Psoas muscle (tissue), 8 donors: ENCODE measurements around the gene SLC16A3. TPM values are rescaled to one million over a fixed set of nuclear protein-coding genes. Genes with fewer than 3 reads are reported as not detected.
"Not testable (repeated sequence)": the region's sequence is repeated elsewhere in the genome, so short reads cannot be mapped to it uniquely, and the experiment has no call there.

Source experiments
- ATAC-seq, 4 donors: fragments of 200-7000 bp; cut with Tn5 transposase; one replicate each; pipeline ENCODE4 v1.9.1; 2020; ENCODE audit warnings: moderate library complexity in 3 of 4, mild to moderate bottlenecking in 2 of 4
- DNase-seq, 2 donors: peaks; one replicate each; pipeline ENCODE4 v3.0.0-alpha.2; 2020
- H3K27ac ChIP-seq: fragments of 200-600 bp; one replicate; pipeline ENCODE4 v1.8.0; 2022
- H3K27me3 ChIP-seq, 3 donors: fragments of 200-600 bp in 1 of 3; one replicate each; pipeline versions ENCODE4 v1.6.1 to v1.8.0; 2013 to 2022; ENCODE audit warnings: low read length in 2 of 3, mild to moderate bottlenecking in 2 of 3, moderate library complexity in 1 of 3; ENCODE audit not compliant: insufficient read depth in 3 of 3
- H3K36me3 ChIP-seq, 2 donors: fragments of 200-600 bp in 1 of 2; one replicate each; pipeline versions ENCODE4 v1.6.1 to v1.8.0; 2013 to 2022; ENCODE audit warnings: low read depth in 1 of 2, mild to moderate bottlenecking in 1 of 2, moderate library complexity in 1 of 2; ENCODE audit not compliant: insufficient read depth in 1 of 2
- H3K4me1 ChIP-seq: fragments of 200-600 bp; one replicate; pipeline ENCODE4 v1.8.0; 2022
- H3K4me3 ChIP-seq: fragments of 200-600 bp; one replicate; pipeline ENCODE4 v1.8.0; 2022; ENCODE audit warnings: mild to moderate bottlenecking
- H3K9me3 ChIP-seq: fragments of 200-600 bp; one replicate; pipeline ENCODE4 v1.8.0; 2022
- WGBS, 3 donors: extraction: QIAGEN DNeasy Blood & Tissue Kit; methylation state at CpG; one replicate each; pipeline versions ENCODE4 v1.1.6 to v1.1.7; 2013; 5-methylcytosine and 5-hydroxymethylcytosine counted together
- intact Hi-C, 2 donors: fragments of 100-400 bp; cut with DNase I; formaldehyde crosslinking; loops; one replicate each; pipeline versions ENCODE4 v1.11.0 to v1.14.2; 2022
- polyA plus RNA-seq, 3 donors: library from polyadenylated mRNA; stranded (reverse); fragments of 200-250 nt; gene quantifications; one replicate each; pipeline ENCODE4 v1.2.3, GENCODE V29; 2013
- total RNA-seq, 4 donors: library from RNA; stranded (reverse); fragmentation: NEBNext Ultra II Directional in 2 of 4; extraction: Animal tissue kit (Norgen Biotek cat#: 25700) in 2 of 4; gene quantifications; one replicate each; pipeline versions ENCODE4 v1.2.1 to v1.2.4, GENCODE V29; 2021 to 2023
- TF ChIP-seq, protein P1 (sequence below): fragments of 200-600 bp; IDR thresholded peaks from one replicate; pipeline ENCODE4 v1.8.0; 2022; ENCODE audit warnings: antibody characterized with exemption
- donor health status: healthy with polysubstance abuse.
- donor health status: DM: no; HTN: no; CAD: no; lungs with moderate emphysema.
- donor health status: Bipolar disorder and iron deficiency.
- donor health status: healthy.
- donor health status: DM: yes; HTN: yes; CAD: no.
- donor health status: DM: no; HTN: no; CAD: no.
- donor health status: DM: no; HTN: no; CAD: no.
- donor health status: DM: yes; HTN: yes; CAD: no.

The SLC16A3 gene
- total and polyA plus RNA-seq, 7 donors: 18.6 to 263 (median 118) TPM

DNA sequence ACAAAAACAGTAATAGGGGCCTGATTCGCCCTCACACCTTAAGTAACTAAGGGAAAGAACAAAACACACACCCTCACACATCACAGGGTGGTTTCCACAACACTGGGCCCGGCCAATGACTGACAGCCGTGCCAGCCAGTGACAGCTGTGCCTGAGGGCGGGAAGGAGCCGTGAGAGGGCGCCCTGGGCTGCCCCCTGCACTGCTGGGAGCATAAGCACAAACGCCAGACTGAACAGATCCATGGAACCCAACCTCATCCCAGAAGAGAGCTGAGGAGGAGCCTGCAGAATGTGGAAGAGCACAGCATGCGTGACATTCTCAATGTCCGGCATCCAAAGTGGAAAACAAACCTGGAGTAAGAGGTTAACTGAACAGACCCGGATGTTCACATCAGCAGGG lies 28.6 kb downstream of the SLC16A3 start:
- Histone ChIP-seq H3K9me3 (no peaks in the 10 kb centered on the region), H3K36me3 (peaks cover 22 to 81% of the 10 kb centered on the region in 2 donors), H3K27ac (no peak overlapping the region), H3K4me1 (no peaks in the 10 kb centered on the region), H3K27me3 (no peaks in the 10 kb centered on the region), H3K4me3 (no peak overlapping the region)
- 42 to 53% (median 50%) methylated on average over 10 of the region's 10 CpGs for WGBS, 3 donors
- ATAC-seq (peak; percentile 88 to 94 (median 94)), DNase-seq (peak; percentile 68 to 83)
- intact Hi-C loops: no loop called here
- TF ChIP-seq, protein P1, sequence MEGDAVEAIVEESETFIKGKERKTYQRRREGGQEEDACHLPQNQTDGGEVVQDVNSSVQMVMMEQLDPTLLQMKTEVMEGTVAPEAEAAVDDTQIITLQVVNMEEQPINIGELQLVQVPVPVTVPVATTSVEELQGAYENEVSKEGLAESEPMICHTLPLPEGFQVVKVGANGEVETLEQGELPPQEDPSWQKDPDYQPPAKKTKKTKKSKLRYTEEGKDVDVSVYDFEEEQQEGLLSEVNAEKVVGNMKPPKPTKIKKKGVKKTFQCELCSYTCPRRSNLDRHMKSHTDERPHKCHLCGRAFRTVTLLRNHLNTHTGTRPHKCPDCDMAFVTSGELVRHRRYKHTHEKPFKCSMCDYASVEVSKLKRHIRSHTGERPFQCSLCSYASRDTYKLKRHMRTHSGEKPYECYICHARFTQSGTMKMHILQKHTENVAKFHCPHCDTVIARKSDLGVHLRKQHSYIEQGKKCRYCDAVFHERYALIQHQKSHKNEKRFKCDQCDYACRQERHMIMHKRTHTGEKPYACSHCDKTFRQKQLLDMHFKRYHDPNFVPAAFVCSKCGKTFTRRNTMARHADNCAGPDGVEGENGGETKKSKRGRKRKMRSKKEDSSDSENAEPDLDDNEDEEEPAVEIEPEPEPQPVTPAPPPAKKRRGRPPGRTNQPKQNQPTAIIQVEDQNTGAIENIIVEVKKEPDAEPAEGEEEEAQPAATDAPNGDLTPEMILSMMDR: no peak

DNA sequence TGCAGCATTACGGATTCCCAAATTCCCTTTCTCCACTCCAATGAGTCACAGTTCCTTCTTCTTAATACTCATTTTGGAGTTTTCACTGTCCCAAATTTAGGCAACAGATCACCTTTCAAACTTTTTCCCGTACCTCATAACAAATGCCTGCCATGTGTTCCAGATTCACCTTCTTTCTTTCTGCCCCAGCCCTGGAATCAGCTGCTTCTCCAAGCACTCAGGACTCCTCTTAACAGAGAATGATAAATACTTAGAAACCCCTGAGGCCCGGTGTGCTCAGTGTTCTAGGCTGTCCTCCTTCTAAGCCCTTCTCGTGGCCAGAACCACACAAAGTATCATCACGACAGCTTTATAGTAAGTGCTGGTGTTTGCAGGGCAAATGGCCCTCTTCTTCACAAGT lies 29.7 kb downstream of the SLC16A3 start:
- Histone ChIP-seq H3K36me3 (peaks cover 20 to 81% of the 10 kb centered on the region in 2 donors), H3K4me3 (no peak overlapping the region), H3K27ac (no peak overlapping the region), H3K9me3 (no peaks in the 10 kb centered on the region), H3K27me3 (no peaks in the 10 kb centered on the region), H3K4me1 (no peaks in the 10 kb centered on the region)
- DNase-seq (no peak), ATAC-seq (no peak)
- intact Hi-C loops: no loop called here
- WGBS, 3 donors: 64 to 73% (median 67%) methylated on average over 5 of the region's 5 CpGs
- TF ChIP-seq, protein P1: no peak

- H3K27me3 ChIP-seq, H3K4me1 ChIP-seq, H3K4me3 ChIP-seq, H3K27ac ChIP-seq, intact Hi-C loops, ATAC-seq, H3K9me3 ChIP-seq, DNase-seq: not testable (repeated sequence)
- WGBS, 3 donors: 89 to 93% (median 90%) methylated on average over 8 of the region's 8 CpGs
- H3K36me3 ChIP-seq: peaks cover 26 to 94% of the 10 kb centered on the region in 2 donors
These were observed 31.4 kb downstream of the SLC16A3 start for GRCh38 chr17:82259972-82260961.

- no peak overlapping the region for H3K4me3 ChIP-seq
- intact Hi-C loops: no loop called here
- 69 to 78% (median 73%) methylated on average over 4 of the region's 4 CpGs for WGBS, 3 donors
- no peaks in the 10 kb centered on the region for H3K9me3 ChIP-seq
- ATAC-seq (no peak), DNase-seq (no peak)
- no peak overlapping the region for H3K27ac ChIP-seq
- no peaks in the 10 kb centered on the region for H3K27me3 ChIP-seq
- peaks cover 15% of the 10 kb centered on the region for H3K4me1 ChIP-seq
- TF ChIP-seq, protein P1: no peak
- peaks cover 26 to 87% of the 10 kb centered on the region in 2 donors for H3K36me3 ChIP-seq
These were observed 33.5 kb downstream of the SLC16A3 start for GRCh38 chr17:82262344-82262743.

DNA sequence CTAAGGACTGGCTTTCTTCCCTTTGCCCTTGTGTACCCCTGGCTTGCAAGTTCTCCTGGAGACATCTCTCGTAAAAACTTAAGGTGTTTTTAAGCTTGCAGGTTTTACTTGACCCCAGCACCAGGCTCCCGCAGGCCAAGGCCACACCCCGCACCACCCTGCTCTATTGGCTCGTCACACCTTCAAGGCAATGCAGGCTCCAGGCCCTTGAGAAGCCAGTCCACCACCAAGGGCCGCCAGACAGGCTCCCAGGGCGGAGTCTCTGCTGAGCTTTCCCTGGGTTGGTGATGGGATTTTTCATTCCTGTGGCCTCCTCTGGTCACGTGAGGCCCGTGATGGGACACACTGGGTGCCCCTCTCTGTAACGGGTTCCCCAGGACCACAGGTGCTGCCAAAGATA lies 34.8 kb downstream of the SLC16A3 start:
- WGBS, 3 donors: 85 to 90% (median 86%) methylated on average over 9 of the region's 9 CpGs
- Histone ChIP-seq H3K27me3 (no peaks in the 10 kb centered on the region), H3K36me3 (peaks cover 26 to 74% of the 10 kb centered on the region in 2 donors), H3K27ac (no peak overlapping the region), H3K4me1 (peaks cover 27% of the 10 kb centered on the region), H3K9me3 (no peaks in the 10 kb centered on the region), H3K4me3 (no peak overlapping the region)
- ATAC-seq (no peak), DNase-seq (peak in 1 of 2 donors; percentile 33)
- TF ChIP-seq, protein P1: no peak
- intact Hi-C loops: no loop called here
